Keratinocyte (primary cell): ENCODE measurements around the gene UQCRQ.

Experiments
- CTCF ChIP-seq, 3 experiments: IDR thresholded peaks in 1 of 3; conservative IDR thresholded peaks in 1 of 3; optimal IDR thresholded peaks in 1 of 3; 2 replicates in 2 of 3; 3 replicates in 1 of 3; pipeline versions ENCODE3 to v1.5.1; 2011; ENCODE audit warnings: low read length in 3 of 3, mild to moderate bottlenecking in 3 of 3, moderate library complexity in 2 of 3, control low read depth in 1 of 3, inconsistent platforms in 1 of 3; ENCODE audit not compliant: insufficient read depth in 2 of 3; ENCODE audit errors: extremely low read depth in 1 of 3
- EZH2 ChIP-seq: IDR thresholded peaks from one replicate; pipeline ENCODE4 v1.6.1; 2012; ENCODE audit warnings: inconsistent platforms, mild to moderate bottlenecking, low read length, moderate library complexity

- TF ChIP-seq CTCF (optimal IDR thresholded peaks at IDR 0.05 in 1 of 3, IDR thresholded peaks at IDR 0.05 in 1 of 3, conservative IDR thresholded peaks at IDR 0.05 in 1 of 3; ENCODE audit: extremely low read depth in 1 of 3, insufficient read depth in 2 of 3, low read length in 3 of 3): no peak
- TF ChIP-seq EZH2: no peak
These were observed 26.1 kb upstream of the UQCRQ start for GRCh38 chr5:132840313-132840712.
